Amniotic stem cell (primary cell): ENCODE measurements around the gene TRAF3IP3.
A peak's percentile ranks its signal among the peaks of the same experiment; 100 is the strongest.

ENCODE experiments used
- DNase-seq: peaks from one replicate; lab custom pipeline; 2025; lab: John Stamatoyannopoulos, UW

TRAF3IP3 gene

GRCh38 chr1:209827384-209828262 is 71.8 kb downstream of the TRAF3IP3 start, which contains the start of gene UTP25:
Gene UTP25 (plus strand): TSS chr1:209827972. CDS start chr1:209828064, 92 bp downstream.
- DNase-seq = peak; percentile 96

GRCh38 chr1:209829716-209830115 is 73.9 kb downstream of the TRAF3IP3 start:
- DNase-seq = no peak

- no peak for DNase-seq
Measured at GRCh38 chr1:209830722-209831121, 74.9 kb downstream of the TRAF3IP3 start.

GRCh38 chr1:209831615-209832014 is 75.8 kb downstream of the TRAF3IP3 start:
- peak; percentile 21 for DNase-seq
